DND-41 (cell line): ENCODE data around the gene GLT8D2.

Experiments
- ATAC-seq: fragments of 200-7000 bp; cut with Tn5 transposase; 3 replicates; pipeline ENCODE4 v1.9.1; 2021; ENCODE audit warnings: low read depth; ENCODE audit not compliant: insufficient read depth
- DNase-seq: peaks from one replicate; pipeline ENCODE4 v3.0.0-alpha.2; 2020
- H2AFZ ChIP-seq: 2 replicates; pipeline ENCODE4 v1.6.0; 2012; ENCODE audit warnings: low read depth, low read length
- H3K27ac ChIP-seq: 2 replicates; pipeline ENCODE4 v1.5.1; 2012; ENCODE audit warnings: low read length, inconsistent platforms
- H3K27me3 ChIP-seq: fragments of 200-600 bp; sonication (generic); 2 replicates; pipeline ENCODE4 v1.6.0; 2012; ENCODE audit warnings: low read length, mild to moderate bottlenecking, inconsistent platforms; ENCODE audit not compliant: insufficient read depth, poor library complexity
- H3K36me3 ChIP-seq: 2 replicates; pipeline ENCODE4 v1.5.1; 2012; ENCODE audit warnings: low read length, inconsistent platforms; ENCODE audit not compliant: insufficient read depth
- H3K4me1 ChIP-seq: 2 replicates; pipeline ENCODE4 v1.5.1; 2012; ENCODE audit warnings: mild to moderate bottlenecking, low read length; ENCODE audit not compliant: insufficient read depth
- H3K4me2 ChIP-seq: 2 replicates; pipeline ENCODE4 v1.6.0; 2012; ENCODE audit warnings: mild to moderate bottlenecking, moderate library complexity, low read length, inconsistent platforms; ENCODE audit not compliant: insufficient read depth
- H3K4me3 ChIP-seq, 2 experiments: fragments of 200-600 bp in 1 of 2; shearing (Covaris generic) in 1 of 2; 2 replicates each; pipeline ENCODE4 v1.5.1; 2012 to 2016; ENCODE audit warnings: inconsistent platforms in 2 of 2, low read length in 2 of 2, mild to moderate bottlenecking in 2 of 2, low read depth in 1 of 2, moderate library complexity in 1 of 2
- H3K79me2 ChIP-seq: 2 replicates; pipeline ENCODE4 v1.6.0; 2012; ENCODE audit warnings: low read length, inconsistent platforms; ENCODE audit not compliant: insufficient read depth
- H3K9ac ChIP-seq: 2 replicates; pipeline ENCODE4 v1.6.0; 2012; ENCODE audit warnings: low read depth, mild to moderate bottlenecking, inconsistent platforms, low read length, moderate library complexity
- H3K9me3 ChIP-seq: 2 replicates; pipeline ENCODE4 v1.5.1; 2012; ENCODE audit warnings: low read length, moderate library complexity, mild to moderate bottlenecking, inconsistent platforms; ENCODE audit not compliant: insufficient read depth, severe bottlenecking
- H4K20me1 ChIP-seq: 2 replicates; pipeline ENCODE4 v1.6.0; 2012; ENCODE audit warnings: low read length; ENCODE audit not compliant: insufficient read depth
- EZH2 ChIP-seq: IDR thresholded peaks from 3 replicates; pipeline ENCODE4 v1.6.1; 2012; ENCODE audit warnings: borderline replicate concordance, low read depth, mild to moderate bottlenecking, moderate library complexity, low read length, inconsistent platforms; ENCODE audit not compliant: severe bottlenecking
- TF ChIP-seq, protein P1 (sequence below): IDR thresholded peaks from 2 replicates; pipeline ENCODE4 v1.5.1; 2012; ENCODE audit warnings: borderline replicate concordance, low read length, moderate library complexity, mild to moderate bottlenecking; ENCODE audit not compliant: poor library complexity, severe bottlenecking; ENCODE audit errors: extremely low read depth

The GLT8D2 gene

DNA sequence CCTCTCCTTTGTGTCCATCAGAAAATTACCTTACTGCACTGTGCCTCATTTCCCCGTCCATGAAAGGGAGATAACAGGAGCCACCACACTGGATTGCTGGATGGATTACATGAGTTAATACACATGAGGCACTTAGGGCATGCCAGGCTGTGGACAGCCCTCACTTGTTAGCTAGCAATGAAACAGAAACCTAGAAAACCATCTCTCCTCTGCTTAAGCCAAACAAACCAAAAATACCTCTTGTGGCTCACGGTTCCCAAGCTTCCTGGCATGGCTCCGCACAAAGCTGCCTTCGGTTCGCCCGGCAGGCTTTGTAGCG is 13.7 kb upstream of the GLT8D2 start:
- H3K9ac ChIP-seq, result peak overlapping the region; percentile 62
- H2AFZ ChIP-seq, result peak overlapping the region; percentile 82
- no peaks in the 10 kb centered on the region for H3K9me3 ChIP-seq
- peaks cover 27% of the 10 kb centered on the region for H3K4me1 ChIP-seq
- DNase-seq (no peak), ATAC-seq (peak; percentile 43)
- H3K36me3 ChIP-seq, result peaks cover 16% of the 10 kb centered on the region
- peaks cover 25% of the 10 kb centered on the region for H3K79me2 ChIP-seq
- H3K4me2 ChIP-seq, result peak overlapping the region; percentile 97
- H3K27me3 ChIP-seq, result peaks cover 17% of the 10 kb centered on the region
- peak overlapping the region; percentile 66 for H3K27ac ChIP-seq
- TF ChIP-seq, protein P1, sequence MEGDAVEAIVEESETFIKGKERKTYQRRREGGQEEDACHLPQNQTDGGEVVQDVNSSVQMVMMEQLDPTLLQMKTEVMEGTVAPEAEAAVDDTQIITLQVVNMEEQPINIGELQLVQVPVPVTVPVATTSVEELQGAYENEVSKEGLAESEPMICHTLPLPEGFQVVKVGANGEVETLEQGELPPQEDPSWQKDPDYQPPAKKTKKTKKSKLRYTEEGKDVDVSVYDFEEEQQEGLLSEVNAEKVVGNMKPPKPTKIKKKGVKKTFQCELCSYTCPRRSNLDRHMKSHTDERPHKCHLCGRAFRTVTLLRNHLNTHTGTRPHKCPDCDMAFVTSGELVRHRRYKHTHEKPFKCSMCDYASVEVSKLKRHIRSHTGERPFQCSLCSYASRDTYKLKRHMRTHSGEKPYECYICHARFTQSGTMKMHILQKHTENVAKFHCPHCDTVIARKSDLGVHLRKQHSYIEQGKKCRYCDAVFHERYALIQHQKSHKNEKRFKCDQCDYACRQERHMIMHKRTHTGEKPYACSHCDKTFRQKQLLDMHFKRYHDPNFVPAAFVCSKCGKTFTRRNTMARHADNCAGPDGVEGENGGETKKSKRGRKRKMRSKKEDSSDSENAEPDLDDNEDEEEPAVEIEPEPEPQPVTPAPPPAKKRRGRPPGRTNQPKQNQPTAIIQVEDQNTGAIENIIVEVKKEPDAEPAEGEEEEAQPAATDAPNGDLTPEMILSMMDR, result no peak
- no peak for TF ChIP-seq EZH2
- H4K20me1 ChIP-seq, result no peaks in the 10 kb centered on the region
- peak overlapping the region; percentile 41 to 90; a peak in 3 of 4 replicates for H3K4me3 ChIP-seq

DNA sequence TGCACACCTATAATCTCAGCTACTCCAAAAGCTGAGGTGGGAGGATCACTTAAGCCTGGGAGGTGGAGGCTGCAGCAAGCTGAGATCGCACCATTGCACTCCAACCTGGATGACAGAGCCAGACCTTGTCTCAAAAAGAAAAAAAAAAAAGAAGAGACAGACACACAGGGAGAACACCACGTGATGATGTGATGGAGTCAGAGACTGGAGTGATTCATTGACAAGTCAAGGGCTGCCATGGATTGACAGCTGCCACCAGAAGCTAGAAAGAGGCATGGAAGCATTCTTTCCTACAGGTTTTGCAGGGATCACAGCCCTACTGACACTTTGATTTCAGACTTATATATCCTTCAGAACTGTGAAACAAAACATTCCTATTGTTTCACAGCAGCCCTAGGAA is 10.8 kb upstream of the GLT8D2 start:
- TF ChIP-seq, protein P1, result no peak
- no peak for TF ChIP-seq EZH2
- DNase-seq (no peak), ATAC-seq (no peak)

DNA sequence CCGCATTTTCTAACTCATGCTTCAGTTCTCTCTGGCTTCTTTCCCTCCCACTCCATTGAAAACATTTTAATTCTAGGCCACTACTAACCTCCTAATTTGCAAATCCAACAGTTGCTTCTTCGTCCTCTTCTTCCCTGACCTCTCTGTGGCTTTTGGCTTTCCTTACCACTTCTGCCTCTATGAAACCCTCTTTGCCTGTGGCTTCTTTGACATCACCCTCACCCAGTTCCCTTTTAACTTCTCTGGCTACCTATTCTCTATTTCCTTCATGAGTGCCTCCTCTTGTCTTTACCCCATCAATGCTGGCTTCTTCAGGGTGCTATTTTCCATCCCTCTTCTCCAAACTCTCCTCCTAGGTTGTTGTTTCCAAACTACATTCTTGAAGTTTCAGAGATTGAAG is 10.0 kb upstream of the GLT8D2 start:
- no peak for DNase-seq
- no peak for ATAC-seq

More for the DNA sequence above, 10.8 kb upstream of the GLT8D2 start:
- Histone ChIP-seq H3K4me1 (peaks cover 19% of the 10 kb centered on the region), H3K27me3 (peaks cover 30% of the 10 kb centered on the region), H3K36me3 (no peaks in the 10 kb centered on the region; the same call in 1 of the 2 replicates), H3K9ac (no peak overlapping the region), H3K4me2 (no peak overlapping the region), H3K79me2 (peaks cover 12% of the 10 kb centered on the region), H3K27ac (no peak overlapping the region), H2AFZ (no peak overlapping the region), H3K4me3 (no peak overlapping the region), H4K20me1 (no peaks in the 10 kb centered on the region), H3K9me3 (no peaks in the 10 kb centered on the region)

More for the DNA sequence above, 10.0 kb upstream of the GLT8D2 start:
- TF ChIP-seq, protein P1, result no peak
- TF ChIP-seq EZH2, result no peak
- Histone ChIP-seq H3K4me3 (no peak overlapping the region), H3K4me2 (no peak overlapping the region), H3K9me3 (no peaks in the 10 kb centered on the region), H3K79me2 (peaks cover 4% of the 10 kb centered on the region), H3K4me1 (peaks cover 10% of the 10 kb centered on the region), H3K36me3 (no peaks in the 10 kb centered on the region; the same call in 1 of the 2 replicates), H3K27ac (no peak overlapping the region), H2AFZ (no peak overlapping the region), H3K27me3 (peaks cover 36% of the 10 kb centered on the region), H4K20me1 (no peaks in the 10 kb centered on the region), H3K9ac (no peak overlapping the region)
